ENCODE measurements around the gene ZNF341. TPM values are rescaled to one million over a fixed set of nuclear protein-coding genes. Genes with fewer than 3 reads are reported as not detected.

Gene ZNF341
- total and polyA plus RNA-seq, 2 donors (not counting 1 experiment from before 2014, with no cell fraction given) = 9.1 to 10.9 TPM

- Histone ChIP-seq H3K27ac (ENCODE audit: low read length in 2 of 2) (no peak overlapping the region), H2AFZ (ENCODE audit: insufficient read depth, low read depth, low read length, poor library complexity, severe bottlenecking) (no peak overlapping the region), H3K9me3 (ENCODE audit: control extremely low read depth in 1 of 3, control insufficient read depth in 2 of 3, insufficient read depth in 1 of 3, low read length in 2 of 3) (peaks cover 0 to 8% (median 5%) of the 10 kb centered on the region in 3 donors), H3K9ac (ENCODE audit: low read length) (no peak overlapping the region), H3K4me3 (ENCODE audit: control extremely low read depth in 1 of 5, extremely low read depth in 1 of 5, insufficient read depth in 1 of 5, low read depth in 2 of 5, low read length in 4 of 5) (no peak overlapping the region), H3K27me3 (replicated peaks in 1 of 4; ENCODE audit: control extremely low read depth in 1 of 4, control insufficient read depth in 3 of 4, insufficient read depth in 4 of 4, low read length in 3 of 4) (no peaks in the 10 kb centered on the region), H4K20me1 (ENCODE audit: control insufficient read depth, insufficient read depth, low read length, poor library complexity, severe bottlenecking) (no peaks in the 10 kb centered on the region), H3K79me2 (ENCODE audit: control insufficient read depth, insufficient read depth, low read length) (no peaks in the 10 kb centered on the region), H3K36me3 (replicated peaks in 1 of 2; ENCODE audit: control extremely low read depth in 1 of 2, control insufficient read depth in 1 of 2, extremely low read depth in 1 of 2, insufficient read depth in 2 of 2, low read length in 1 of 2) (peaks cover 7 to 33% of the 10 kb centered on the region in 2 experiments), H3K4me2 (replicated peaks; ENCODE audit: low read depth, low read length, poor library complexity, severe bottlenecking) (no peak overlapping the region), H3K4me1 (ENCODE audit: control insufficient read depth in 2 of 2, insufficient read depth in 2 of 2, low read length in 2 of 2) (peaks cover 10 to 15% of the 10 kb centered on the region in 2 donors)
- no peaks in the 10 kb centered on the region for H3K9me3 Mint-ChIP-seq (ENCODE audit: insufficient read depth)
- no peaks in the 10 kb centered on the region for H3K27me3 Mint-ChIP-seq
- no peak overlapping the region for H3K27ac Mint-ChIP-seq
- TF ChIP-seq CTCF (IDR thresholded peaks at IDR 0.05) = no peak
- TF ChIP-seq EZH2 (IDR thresholded peaks at IDR 0.05; ENCODE audit: borderline replicate concordance, insufficient read depth, low read depth, low read length, poor library complexity, severe bottlenecking) = no peak
- ATAC-seq (ENCODE audit: low read depth) (no peak), DNase-seq (no peak)
- H3K4me1 Mint-ChIP-seq = peaks cover 16% of the 10 kb centered on the region
- intact Hi-C loops (cut with micrococcal nuclease) = loop anchor here (2.0 kb wide), 1 partner anchor 21 kb away; no protein-coding TSS in a partner anchor
- CTCF ChIA-PET = interaction anchor here (2.0 kb wide), 1 partner anchor 53 kb away, joined by 8 read pairs; the partner anchor contains the start of gene CHMP4B
- H3K4me3 Mint-ChIP-seq = no peak overlapping the region
- POLR2A ChIA-PET = interaction anchor here (0.7 kb wide), 1 partner anchor 25 kb away, joined by 3 read pairs; no protein-coding TSS in a partner anchor
- WGBS (ENCODE audit: insufficient coverage) = no CpG with 5 or more reads among the region's 1 CpG
Measured at GRCh38 chr20:33757458-33757857, 25.7 kb downstream of the ZNF341 start.

- CTCF ChIA-PET = interaction anchor here (1.7 kb wide), 1 partner anchor 14 kb away, joined by 3 read pairs; no protein-coding TSS in a partner anchor
- no peaks in the 10 kb centered on the region for H3K79me2 ChIP-seq (ENCODE audit: control insufficient read depth, insufficient read depth, low read length)
- H3K4me1 ChIP-seq (ENCODE audit: control insufficient read depth in 2 of 2, insufficient read depth in 2 of 2, low read length in 2 of 2) = peaks cover 0 to 2% of the 10 kb centered on the region in 2 donors
- no peaks in the 10 kb centered on the region for H3K27me3 ChIP-seq (replicated peaks in 1 of 4; ENCODE audit: control extremely low read depth in 1 of 4, control insufficient read depth in 3 of 4, insufficient read depth in 4 of 4, low read length in 3 of 4)
- Mint-ChIP-seq H3K27me3 (no peaks in the 10 kb centered on the region), H3K4me3 (no peak overlapping the region), H3K27ac (no peak overlapping the region), H3K4me1 (peaks cover 2% of the 10 kb centered on the region), H3K9me3 (ENCODE audit: insufficient read depth) (no peaks in the 10 kb centered on the region)
- intact Hi-C loops (cut with micrococcal nuclease) = no loop called here
- H3K36me3 ChIP-seq (replicated peaks in 1 of 2; ENCODE audit: control extremely low read depth in 1 of 2, control insufficient read depth in 1 of 2, extremely low read depth in 1 of 2, insufficient read depth in 2 of 2, low read length in 1 of 2) = peaks cover 0 to 18% of the 10 kb centered on the region in 2 experiments
- TF ChIP-seq EZH2 (IDR thresholded peaks at IDR 0.05; ENCODE audit: borderline replicate concordance, insufficient read depth, low read depth, low read length, poor library complexity, severe bottlenecking) = no peak
- TF ChIP-seq CTCF (IDR thresholded peaks at IDR 0.05) = no peak
- H2AFZ ChIP-seq (ENCODE audit: insufficient read depth, low read depth, low read length, poor library complexity, severe bottlenecking) = no peak overlapping the region
- H4K20me1 ChIP-seq (ENCODE audit: control insufficient read depth, insufficient read depth, low read length, poor library complexity, severe bottlenecking) = no peaks in the 10 kb centered on the region
- 94% methylated on average over 10 of the region's 13 CpGs for WGBS (ENCODE audit: insufficient coverage)
- POLR2A ChIA-PET = no interaction called here
- H3K9ac ChIP-seq (ENCODE audit: low read length) = no peak overlapping the region
- ATAC-seq (ENCODE audit: low read depth) (no peak), DNase-seq (no peak)
- H3K4me3 ChIP-seq (ENCODE audit: control extremely low read depth in 1 of 5, extremely low read depth in 1 of 5, insufficient read depth in 1 of 5, low read depth in 2 of 5, low read length in 4 of 5) = no peak overlapping the region
- peaks cover 0 to 7% (median 5%) of the 10 kb centered on the region in 3 donors for H3K9me3 ChIP-seq (ENCODE audit: control extremely low read depth in 1 of 3, control insufficient read depth in 2 of 3, insufficient read depth in 1 of 3, low read length in 2 of 3)
- H3K4me2 ChIP-seq (replicated peaks; ENCODE audit: low read depth, low read length, poor library complexity, severe bottlenecking) = no peak overlapping the region
- H3K27ac ChIP-seq (ENCODE audit: low read length in 2 of 2) = no peak overlapping the region
Measured at GRCh38 chr20:33761698-33762250, 30.0 kb downstream of the ZNF341 start.
